HG03558 (cell line): ENCODE data around the gene KYNU.
"Not testable (repeated sequence)": the region's sequence is repeated elsewhere in the genome, so short reads cannot be mapped to it uniquely, and the experiment has no call there.

Experiments
- ATAC-seq: cut with Tn5 transposase; IDR thresholded peaks from one replicate; pipeline ENCODE4 v1.9.1; 2021; ENCODE audit warnings: moderate number of reproducible peaks; ENCODE audit not compliant: unreplicated experiment; ENCODE audit errors: extremely low read depth

KYNU gene

DNA sequence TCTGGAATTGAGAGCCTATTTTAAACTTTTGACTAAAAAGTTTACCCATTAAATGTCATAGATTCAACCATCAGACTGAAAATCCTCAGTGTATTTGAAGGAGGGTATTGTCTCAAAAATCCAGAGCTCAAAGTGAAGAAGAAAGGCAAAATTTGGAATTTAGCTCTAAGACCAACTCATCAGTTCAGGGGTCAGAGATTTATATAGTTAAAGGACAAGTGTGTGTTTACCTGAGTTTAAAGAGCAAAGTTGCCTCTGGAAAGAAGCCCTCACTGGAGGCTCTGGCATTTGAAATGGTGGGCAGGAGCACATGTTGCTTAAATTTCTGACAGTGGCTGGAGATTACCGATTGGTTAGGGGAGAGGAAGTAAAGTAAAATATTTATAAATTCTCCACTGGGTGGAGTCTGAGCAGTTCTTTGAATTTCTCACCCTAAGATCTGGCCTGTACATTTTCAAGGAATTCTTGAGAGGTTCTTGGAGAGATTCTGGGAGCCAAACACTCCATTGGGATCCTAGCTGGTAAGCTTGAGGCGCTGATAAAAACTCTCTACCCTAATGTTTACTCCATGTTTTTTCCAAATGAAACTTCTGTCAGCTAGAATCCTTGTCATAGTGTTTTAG is at the start of gene KYNU:
TSS of gene KYNU (plus strand) at position 449 of the 623 bp plus-strand sequence. CDS start 7,704 bp downstream, outside the sequence.
- peak; percentile 40 for ATAC-seq

DNA sequence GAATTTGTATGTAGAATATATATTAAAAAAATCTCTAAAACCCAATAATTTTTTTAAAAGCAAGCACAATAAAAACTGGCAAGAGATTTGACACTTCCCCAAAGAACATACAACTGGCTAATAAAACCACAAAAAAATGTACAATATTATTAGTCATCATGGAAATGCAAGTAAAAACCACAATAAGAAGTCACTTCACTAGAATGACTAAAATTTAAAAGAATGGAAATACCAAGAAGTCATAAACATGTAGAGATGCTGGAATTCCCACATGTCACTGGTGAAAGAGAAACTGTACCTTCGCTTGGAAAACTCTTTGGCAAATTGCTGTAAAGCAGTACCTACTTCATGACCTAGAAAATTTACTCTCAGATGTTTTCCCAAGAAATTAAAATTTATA is 43.4 kb upstream of the KYNU start:
- ATAC-seq = no peak

DNA sequence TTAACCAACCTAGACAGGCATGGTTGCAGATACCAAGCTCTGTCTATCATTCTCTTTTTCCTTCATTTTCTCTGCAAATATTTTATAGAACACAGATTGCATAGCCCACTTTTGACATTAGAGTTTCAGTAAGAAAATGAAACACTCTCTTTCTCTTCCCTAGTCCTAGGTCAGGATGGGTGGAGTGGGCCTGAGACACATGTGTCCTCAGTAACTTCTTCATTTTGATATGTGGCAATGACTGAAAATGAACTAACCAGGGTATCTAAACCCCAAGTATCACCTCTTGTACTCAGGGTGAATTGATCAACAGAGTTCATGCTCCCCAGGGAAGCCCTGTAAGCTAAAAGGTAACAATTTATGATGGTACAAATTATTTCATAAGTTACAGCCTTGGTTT is 37.0 kb upstream of the KYNU start:
- ATAC-seq = no peak

DNA sequence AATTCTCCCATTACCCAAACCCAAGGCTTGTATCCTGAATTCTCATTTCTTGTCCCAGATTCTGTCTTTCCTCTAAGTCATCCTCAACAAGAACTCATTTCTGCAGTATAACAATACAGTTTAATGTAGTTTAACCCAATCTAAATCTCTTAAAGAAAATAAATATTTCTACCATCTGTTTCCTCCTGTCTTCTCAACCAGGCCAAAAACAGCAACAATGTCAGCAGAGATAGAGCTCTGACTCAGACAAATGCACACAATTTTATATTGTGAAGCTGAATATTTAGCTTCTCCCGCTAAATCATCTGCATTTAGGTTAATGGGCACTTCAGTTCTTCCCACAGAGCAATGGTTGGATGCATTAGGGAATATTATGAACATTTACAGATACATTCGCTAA is 35.7 kb upstream of the KYNU start:
- no peak for ATAC-seq

DNA sequence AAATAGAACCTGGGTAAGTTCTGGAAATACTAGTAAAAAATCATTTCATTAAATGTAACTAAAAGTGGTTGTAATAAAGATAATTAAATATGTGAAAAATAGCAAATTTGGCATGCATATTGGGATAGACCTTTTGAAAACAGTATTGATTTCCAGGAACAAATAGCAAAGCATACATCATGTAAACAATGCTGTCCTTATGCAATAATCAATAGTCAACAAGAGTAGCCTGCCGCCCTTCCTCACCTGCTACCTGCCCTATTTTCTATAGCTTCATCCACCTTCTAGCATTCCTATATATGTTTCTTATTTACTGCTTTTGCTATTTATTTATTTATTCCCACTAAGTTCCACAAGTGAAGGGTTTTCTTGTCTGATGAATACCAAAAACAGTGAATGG is 35.1 kb upstream of the KYNU start:
- no peak for ATAC-seq

DNA sequence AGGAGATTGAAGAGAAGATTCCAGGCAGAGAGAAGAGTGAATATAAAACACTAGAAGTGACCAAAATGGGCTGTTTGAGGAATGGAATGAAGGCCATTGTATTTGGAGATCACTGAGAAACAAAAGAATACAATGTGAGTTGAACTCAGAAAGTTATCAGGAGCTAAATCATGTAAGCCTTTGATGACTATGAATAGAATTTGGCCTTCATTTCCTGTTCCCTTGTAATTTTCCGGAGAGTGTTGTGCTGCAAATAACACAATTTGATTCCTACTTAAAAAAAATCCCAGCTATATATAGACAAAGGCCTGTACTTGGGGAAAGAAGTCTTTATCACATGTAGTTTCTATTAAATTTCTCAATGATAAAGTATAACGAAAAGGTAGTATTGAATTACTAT is 33.7 kb upstream of the KYNU start:
- ATAC-seq = no peak

DNA sequence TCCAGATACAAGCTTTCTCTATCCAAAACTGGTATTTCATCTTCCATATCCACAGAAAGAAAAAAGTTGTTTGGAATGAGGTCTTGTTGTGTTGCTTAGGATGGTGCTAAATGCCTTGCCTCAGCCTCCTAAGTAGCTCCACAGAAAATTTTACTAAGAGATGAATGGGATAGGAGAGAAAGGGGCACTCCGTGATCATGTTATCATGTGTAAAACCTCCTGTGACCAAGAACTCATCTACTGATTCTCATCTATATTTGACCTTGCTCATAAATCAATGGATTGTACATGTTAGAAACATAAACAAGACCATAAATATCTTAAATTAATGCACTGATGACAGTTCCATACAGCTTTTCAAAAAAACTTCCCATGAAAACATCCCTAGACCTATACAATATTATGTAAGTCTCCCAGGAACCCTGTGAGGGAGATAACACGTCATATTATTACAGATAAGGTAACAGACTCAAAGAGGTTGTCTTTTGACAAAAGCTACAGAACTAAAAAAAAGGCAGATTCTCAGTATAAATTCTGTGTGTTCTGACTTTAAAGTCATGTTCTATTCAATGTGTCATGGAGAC is 29.3 kb upstream of the KYNU start:
- ATAC-seq = no peak

DNA sequence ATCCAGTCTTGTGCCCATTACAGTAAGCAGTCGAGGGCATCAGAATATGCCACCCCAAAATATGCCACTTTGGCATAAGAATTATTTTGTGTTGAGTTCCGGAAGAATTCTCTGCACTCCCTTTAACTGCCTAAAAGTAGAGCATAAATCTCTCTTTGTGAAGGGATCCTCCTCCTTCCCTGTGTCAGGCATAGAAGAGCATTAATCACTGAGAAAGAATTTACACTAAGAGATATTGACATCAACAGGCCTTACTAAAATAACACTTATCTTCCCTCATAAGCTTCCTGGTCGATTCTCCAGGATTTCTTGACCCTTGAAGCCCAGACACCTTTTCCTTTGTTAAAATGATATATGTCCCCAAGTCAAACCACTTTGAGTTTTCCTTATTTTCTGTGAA is 27.6 kb upstream of the KYNU start:
- no peak for ATAC-seq

DNA sequence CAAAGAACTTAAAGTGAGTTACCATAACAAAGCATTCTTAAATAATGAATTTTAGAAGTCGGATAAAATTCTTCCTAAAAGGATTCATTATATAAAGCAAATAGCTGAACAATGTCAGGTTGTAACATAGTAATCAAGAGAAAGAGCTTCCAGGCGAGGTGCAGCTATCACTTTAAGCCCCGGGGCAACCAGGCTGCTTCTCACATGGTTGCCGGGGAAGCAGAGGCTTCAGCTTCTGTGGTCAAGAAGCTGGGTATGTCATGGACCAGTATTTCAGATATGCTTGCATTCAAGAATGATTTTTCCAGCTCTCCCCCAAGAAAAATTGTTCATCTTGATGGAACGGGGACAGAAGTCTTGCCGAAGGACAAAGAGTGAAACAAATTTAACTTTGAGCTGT is 23.6 kb upstream of the KYNU start:
- ATAC-seq = no peak

DNA sequence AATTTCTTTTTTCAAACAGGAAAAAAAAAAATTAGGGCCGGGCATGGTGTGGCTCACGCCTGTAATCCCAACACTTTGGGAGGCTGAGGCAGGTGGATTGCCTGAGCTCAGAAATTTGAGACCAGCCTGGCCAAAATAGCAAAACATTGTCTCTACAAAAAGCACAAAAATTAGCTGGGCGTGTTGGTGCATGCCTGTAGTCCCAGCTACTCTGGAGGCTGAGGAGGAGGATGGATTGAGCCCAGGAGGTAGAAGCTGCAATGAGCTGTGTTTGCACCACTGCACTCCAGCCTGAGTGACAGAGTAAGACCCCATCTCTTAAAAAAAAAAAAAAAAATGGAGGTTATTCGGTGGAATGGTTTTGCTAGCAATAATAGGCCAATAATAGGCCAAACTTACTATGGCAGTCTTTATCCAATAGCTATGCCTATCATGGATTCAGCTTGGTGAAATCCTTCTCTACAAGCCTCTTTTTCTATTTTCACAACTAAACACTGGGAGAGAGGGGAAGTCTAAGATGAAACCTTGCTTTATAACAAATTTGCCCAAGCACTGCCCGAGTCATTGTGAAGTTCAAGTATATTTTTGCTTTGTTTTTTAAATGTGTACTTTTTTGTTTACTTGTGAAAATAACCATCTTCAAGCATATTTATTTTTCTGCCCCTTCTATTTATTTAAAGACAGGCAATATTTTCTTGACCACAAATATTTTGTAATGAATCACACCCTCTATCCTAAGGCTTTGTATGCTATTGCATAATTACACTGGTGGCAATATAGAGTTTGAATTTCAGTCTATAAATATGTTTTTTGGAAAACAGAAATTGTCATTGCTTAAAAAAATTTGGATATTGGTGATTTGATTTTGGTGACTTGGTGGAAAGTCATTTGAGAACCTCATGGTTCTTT is 20.0 kb upstream of the KYNU start:
- no peak for ATAC-seq

DNA sequence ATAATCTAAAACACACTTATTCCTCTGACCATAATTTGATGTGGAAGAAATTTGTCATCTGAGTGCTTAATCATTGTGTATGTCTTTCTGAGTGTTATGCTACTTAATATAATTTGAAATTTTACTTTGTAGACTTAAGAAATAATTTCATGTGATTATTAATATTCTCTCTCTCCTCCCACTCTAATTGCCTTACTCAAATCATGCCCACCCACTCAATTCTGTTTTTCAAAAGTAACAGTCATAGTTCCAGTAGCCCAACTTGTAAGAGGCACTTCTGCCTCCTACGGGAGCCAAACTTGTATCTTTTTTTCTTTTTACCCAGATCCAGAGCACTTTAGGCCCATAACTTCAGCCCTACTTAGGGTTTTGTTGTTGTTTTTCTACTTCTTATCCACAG is 18.5 kb upstream of the KYNU start:
- no peak for ATAC-seq

DNA sequence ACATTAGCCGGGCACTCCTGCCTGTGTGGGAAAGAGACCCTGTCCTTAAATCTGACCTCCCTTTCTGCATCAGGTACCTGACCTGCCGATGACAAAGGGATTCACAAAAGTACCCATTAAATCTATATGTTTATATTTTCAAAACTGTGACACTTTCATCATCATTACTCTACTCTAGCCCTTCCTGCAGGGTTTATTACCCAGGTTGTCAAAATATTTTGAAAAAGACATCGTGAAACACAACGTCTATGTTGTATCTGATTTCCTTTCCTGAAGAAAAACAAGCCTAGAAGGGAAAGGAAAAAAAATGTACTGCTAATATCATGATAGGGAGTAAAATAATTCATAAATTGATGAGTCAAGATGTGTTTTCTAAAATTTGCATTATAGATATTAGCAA is 15.2 kb upstream of the KYNU start:
- ATAC-seq = no peak

DNA sequence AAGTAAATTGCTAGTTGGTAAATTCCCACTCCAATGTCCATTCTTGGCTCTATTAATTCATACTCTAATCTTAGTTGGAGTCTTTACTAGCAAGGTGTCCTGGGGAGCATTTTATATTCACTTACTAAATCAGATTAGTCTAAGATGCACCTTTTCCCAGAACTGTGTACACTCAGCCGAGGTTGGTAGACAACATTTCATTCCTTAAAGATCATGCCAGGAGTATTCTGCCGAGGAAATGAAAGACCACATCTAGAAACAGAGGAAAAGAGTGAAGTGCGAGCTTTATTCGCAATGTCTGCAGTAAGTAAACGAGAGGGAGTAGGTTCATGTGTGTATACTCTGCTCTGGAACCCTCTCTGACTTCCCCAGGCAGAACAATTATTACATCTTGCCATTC is 14.6 kb upstream of the KYNU start:
- no peak for ATAC-seq

DNA sequence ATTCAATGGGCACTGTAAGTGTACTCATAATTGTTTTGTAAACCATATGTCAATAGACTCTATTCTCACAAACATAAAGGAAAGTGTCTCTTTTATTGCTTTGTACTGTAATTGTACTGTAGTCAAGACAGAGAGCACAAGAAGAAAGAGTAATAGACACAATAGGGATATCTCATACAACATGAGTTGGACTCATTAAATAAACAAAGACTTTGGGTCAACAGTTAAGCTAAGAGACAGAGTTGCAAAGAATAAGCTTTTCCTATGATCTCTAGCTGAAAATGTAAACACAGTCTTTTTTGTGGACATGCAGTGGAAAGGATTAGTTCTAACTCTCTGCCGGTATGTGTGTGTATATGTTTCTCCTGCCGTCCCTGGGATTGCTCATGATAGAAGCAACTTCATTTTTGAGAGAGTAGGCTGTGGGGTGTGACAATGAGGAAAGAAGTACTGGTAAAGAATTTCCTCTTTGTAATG is 13.9 kb upstream of the KYNU start:
- ATAC-seq = no peak

DNA sequence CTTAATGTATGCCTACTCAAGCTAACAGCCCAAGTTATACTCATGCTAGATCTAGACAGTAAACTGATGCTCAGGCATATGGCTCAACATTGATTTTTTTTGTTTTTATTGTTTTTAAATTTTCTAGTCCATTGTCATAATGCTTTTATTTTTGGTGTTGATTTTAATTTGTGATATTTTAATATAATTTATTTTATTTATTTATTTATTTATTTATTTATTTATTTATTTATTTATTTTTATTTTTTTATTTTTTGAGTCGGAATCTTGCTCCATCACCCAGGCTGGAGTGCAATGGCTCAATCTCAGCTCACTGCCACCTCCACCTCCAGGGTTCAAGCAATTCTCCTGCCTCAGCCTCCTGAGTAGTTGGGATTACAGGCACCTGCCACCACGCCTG is 12.9 kb upstream of the KYNU start:
- ATAC-seq = not testable (repeated sequence)

DNA sequence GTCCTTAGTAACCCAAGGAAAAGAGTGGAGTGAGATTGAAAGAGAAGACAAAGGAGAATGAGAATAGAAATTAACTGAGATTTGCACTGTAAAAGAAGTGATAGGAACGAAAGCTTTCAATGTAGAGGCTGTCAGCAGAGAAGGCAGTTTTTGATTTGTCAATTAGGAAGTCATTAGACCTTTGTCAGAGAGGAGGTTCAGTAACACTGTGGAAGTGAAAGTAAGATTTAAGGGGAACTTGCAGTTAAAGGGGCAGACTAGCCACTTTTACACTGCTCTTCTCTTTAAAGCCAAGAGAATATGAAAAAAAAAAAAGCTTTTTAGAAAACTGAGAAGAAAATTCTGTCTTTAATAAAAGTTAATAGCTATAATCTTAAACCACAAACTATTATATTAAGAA is 11.5 kb upstream of the KYNU start:
- ATAC-seq = peak; percentile 98

DNA sequence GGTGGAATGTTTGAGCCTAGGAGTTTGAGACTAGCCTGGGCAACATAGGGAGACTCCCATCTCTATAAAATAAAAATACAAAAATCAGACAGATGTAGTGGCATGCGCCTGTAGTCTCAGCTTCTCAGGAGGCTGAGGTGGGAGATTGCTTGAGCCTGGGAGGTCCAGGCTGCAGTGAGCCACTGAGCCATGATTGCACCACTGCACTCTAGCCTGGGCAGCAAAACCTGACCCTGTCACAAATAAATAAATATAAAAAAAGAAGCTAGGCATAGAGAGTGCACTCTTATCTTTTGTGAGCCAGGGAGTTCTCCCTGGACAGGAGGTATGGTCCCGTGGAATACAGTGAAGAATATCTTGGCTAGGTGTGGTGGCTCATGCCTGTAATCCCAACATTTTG is 11.0 kb upstream of the KYNU start:
- peak; percentile 8 for ATAC-seq

DNA sequence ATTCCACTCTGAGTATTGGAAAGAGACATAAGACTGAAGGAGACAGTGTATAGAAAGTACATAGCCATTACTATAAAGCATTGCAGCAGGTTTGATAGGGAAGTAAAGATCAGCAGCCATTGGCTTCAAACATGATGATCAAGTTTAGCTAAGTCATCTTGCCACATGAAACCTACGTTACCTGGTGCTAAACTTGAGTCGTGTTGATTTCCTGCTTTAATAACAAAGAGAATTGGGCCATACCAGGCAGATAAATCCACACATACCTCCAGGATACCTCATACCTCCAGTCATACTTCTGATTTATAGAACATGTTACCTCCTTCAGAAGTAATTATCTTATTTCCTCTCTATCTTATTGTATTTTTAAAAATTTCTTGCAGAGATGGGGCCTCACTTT is 10.3 kb upstream of the KYNU start:
- no peak for ATAC-seq

DNA sequence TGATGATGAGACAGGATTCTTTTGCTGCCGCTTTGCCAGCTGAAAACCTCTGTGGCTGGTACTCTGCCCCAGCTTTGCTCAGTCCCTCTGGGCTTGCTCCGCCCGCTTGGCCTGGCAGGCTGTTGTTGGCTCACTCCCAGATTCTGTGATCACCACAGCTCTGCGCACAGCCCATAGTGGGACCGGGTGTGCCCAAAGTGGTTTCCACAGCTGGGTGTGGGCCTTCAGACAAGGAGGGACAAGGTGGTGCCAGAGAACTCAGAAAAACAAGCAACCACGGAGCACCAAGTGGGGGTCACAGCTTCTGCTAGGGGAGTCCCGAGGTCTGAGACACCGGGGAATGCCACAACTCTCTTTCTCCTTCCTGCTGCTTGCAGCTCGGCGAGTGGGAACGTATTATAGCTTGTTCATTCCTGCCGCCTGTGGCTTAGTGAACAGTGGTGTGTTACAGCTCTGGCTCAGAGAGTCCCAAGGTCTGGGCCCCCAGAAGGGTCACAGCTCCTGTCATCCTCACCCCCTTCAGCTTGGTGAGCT is 9.2 kb upstream of the KYNU start:
- no peak for ATAC-seq

DNA sequence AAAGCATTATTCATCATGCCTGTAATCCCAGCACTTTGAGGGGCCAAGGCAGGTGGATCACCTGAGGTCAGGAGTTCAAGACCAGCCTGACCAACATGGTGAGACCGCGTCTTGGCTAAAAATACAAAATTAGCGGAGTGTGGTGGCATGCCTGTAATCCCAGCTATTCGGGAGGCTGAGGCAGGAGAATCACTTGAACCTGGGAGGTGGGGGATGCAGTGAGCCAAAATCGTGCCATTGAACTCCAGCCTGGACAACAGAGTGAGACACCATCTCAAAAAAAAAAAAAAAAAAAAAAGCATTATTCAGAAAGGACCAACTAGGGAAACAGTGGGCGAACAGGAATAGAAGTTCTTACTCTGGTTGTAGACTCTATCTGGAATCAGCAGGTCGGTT is 8.4 kb upstream of the KYNU start:
- ATAC-seq = not testable (repeated sequence)

DNA sequence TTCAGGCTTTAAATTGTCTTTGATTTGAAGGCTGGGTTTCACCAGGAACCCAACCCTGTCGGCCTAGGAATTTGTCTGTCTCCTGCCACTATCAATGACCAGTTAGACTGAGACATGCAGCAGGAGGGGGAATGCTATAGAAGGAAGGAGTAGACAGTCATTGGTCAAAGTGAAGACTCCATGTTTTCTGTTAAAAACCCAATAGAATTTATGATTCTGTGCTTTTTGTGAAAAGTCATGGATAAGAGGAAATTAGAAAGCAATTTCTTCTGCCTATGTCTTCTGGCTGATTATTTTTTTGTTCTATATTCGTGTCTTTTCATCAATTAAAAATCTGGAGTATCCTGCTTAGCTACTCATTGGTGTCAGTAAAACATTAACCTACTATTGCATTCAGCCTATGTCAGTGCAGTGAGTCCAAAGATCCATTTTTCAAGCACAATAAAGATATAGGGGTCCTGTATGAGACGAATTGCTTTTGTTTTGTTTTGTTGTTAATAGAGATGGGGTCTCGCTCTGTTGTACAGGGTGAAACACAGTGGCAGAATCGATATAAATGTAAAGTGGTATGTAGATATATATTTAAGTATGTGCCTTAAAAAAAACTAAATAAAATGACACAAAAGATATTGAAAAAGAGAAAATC is 7.9 kb upstream of the KYNU start:
- ATAC-seq = no peak
